A673 (cell line): ENCODE measurements around the gene FGGY.
"Not testable (repeated sequence)": the region's sequence is repeated elsewhere in the genome, so short reads cannot be mapped to it uniquely, and the experiment has no call there.

Source experiments
- EZH2 ChIP-seq: fragments of 200-600 bp; sonication (generic); IDR thresholded peaks from 2 replicates; pipeline ENCODE4 v1.6.1; 2017; ENCODE audit warnings: borderline replicate concordance, low read depth, mild to moderate bottlenecking, mixed read lengths, antibody characterized with exemption, low read length; ENCODE audit not compliant: poor library complexity, severe bottlenecking
- TF ChIP-seq, protein P1 (sequence below): fragments of 300-800, 200-600 bp; sonication (generic); conservative IDR thresholded peaks from 2 replicates; pipeline ENCODE4 v1.5.1; 2017; ENCODE audit warnings: low read depth, mild to moderate bottlenecking, antibody characterized with exemption, low read length, moderate library complexity, mixed read lengths

DNA sequence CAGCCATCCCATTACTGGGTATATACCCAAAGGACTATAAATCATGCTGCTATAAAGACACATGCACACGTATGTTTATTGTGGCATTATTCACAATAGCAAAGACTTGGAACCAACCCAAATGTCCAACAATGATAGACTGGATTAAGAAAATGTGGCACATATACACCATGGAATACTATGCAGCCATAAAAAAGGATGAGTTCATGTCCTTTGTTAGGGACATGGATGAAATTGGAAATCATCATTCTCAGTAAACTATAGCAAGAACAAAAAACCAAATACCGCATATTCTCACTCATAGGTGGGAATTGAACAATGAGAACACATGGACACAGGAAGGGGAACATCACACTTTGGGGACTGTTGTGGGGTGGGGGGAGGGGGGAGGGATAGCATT, 241.6 kb downstream of the FGGY start:
- TF ChIP-seq, protein P1, sequence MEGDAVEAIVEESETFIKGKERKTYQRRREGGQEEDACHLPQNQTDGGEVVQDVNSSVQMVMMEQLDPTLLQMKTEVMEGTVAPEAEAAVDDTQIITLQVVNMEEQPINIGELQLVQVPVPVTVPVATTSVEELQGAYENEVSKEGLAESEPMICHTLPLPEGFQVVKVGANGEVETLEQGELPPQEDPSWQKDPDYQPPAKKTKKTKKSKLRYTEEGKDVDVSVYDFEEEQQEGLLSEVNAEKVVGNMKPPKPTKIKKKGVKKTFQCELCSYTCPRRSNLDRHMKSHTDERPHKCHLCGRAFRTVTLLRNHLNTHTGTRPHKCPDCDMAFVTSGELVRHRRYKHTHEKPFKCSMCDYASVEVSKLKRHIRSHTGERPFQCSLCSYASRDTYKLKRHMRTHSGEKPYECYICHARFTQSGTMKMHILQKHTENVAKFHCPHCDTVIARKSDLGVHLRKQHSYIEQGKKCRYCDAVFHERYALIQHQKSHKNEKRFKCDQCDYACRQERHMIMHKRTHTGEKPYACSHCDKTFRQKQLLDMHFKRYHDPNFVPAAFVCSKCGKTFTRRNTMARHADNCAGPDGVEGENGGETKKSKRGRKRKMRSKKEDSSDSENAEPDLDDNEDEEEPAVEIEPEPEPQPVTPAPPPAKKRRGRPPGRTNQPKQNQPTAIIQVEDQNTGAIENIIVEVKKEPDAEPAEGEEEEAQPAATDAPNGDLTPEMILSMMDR, result not testable (repeated sequence)
- TF ChIP-seq EZH2, result not testable (repeated sequence)
